GM19239 (cell line): ENCODE measurements around the gene CNOT11.
"Not testable (repeated sequence)": the region's sequence is repeated elsewhere in the genome, so short reads cannot be mapped to it uniquely, and the experiment has no call there.

Experiments
- DNase-seq: peaks from one replicate; pipeline ENCODE4 v3.0.0; 2011; ENCODE audit warnings: low spot score; ENCODE audit not compliant: insufficient read length
- FAIRE-seq: peaks from 2 replicates; lab custom pipeline; 2011; peaks lifted over from hg19 to GRCh38; lab: Jason Lieb, UNC

CNOT11 gene

GRCh38 chr2:101244373-101244772 is 8.3 kb upstream of the CNOT11 start:
- not testable (repeated sequence) for FAIRE-seq

DNA sequence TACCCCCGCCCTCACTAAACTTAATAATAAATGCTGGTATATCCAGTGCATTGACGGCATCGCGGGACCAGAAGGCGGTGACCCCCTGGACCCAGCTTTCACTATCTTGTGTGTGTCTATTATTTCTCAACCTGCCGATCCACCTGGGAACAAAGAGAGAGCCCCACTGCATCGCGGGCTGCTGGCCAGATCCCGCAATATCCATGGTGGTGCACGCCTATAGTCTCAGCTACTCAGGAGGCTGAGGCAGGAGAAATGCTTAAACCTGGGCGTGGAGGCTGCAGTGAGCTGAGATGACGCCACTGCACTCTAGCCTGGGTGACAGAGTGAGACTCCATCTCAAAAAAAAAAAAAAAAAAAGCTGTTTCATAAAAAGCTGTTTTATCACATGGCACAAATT is 7.8 kb upstream of the CNOT11 start:
- not testable (repeated sequence) for FAIRE-seq

More at GRCh38 chr2:101244373-101244772, 8.3 kb upstream of the CNOT11 start:
- not testable (repeated sequence) for DNase-seq

DNA sequence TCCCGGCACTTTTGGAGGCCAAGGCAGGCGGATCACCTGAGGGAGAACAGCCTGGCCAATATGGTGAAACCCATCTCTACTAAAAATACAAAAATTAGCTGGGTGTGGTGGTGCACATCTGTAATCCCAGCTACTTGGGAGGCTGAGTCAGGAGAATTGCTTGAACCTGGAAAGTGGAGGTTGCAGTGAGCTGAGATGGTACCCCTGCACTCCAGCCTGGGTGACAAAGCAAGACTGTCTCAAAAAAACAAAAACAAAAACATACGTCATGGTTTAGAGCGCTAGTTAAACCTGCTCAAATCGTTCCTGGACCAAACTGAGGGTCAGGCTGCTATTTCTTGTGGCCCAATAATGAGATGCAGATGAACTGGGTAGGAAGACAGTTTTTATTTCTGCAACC is 7.2 kb upstream of the CNOT11 start:
- FAIRE-seq, DNase-seq: not testable (repeated sequence)

More for the DNA sequence above, 7.8 kb upstream of the CNOT11 start:
- not testable (repeated sequence) for DNase-seq

DNA sequence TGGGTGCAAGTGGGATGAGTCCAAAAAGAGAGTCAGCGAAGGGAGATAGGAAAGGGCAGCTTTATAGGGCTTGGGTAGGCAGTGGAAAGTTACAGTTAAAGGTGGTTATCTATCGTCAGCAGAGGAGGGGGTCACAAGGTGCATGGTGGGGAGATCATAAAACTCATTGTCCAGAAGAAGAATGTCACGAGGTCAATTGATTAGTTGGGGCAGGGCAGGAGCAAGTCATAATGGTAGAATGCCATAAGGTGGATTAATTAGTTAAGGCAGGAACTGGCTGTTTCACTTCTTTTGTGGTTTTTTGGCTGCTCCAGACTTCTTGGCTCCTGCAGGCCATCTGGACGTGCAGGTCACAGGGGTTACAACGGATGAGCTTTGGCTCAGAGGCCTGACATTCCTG is 3.9 kb upstream of the CNOT11 start:
- not testable (repeated sequence) for DNase-seq, FAIRE-seq

DNA sequence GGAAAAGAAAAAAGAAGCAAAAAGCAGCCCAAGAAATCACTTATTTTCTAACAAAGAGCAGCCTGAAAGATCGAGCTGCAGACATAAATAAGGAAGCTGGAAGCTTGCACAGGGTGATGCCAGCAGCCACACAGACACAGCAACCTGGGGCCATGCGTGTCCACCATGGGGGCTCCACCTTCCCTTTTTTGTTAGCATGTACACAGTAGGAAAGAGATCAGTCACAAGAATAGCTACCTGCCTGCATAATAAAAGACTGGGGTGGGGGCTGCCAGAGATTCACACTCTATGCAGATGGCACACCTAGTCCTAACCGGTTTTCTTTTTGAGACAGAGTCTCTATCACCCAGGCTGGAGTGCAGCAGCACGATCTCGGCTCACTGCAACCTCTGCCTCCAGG is 2.9 kb upstream of the CNOT11 start:
- FAIRE-seq (no peak), DNase-seq (no peak)

- not testable (repeated sequence) for FAIRE-seq, DNase-seq
These were observed 1.4 kb upstream of the CNOT11 start for GRCh38 chr2:101251246-101251781.

DNA sequence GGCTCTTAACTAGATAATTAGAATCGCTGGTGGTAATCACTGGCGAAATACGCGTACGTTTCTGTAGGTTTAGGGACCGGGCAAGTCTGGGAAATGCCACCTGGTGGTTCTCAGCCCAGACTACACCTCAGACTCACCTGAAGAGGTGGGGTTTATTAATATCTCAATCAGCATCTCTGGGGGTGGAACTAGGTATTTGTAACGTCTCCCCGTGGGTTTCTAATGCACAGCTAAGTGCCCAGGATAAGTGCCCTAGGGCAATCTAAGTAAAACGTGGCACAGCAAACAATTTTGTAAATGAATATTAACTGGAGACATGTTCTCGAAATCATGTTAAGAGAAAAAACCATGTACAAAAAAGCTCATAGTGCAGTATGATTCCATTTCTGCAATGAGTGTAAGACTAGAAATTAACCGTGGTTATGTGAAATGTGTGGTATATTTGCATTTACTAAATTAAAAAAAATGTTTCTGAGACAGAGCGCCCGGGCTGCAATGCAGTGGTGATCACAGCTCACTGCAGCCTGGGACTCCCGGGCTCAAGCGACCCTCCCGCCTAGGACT is 760 bp upstream of the CNOT11 start:
- no peak for FAIRE-seq
- DNase-seq, result no peak

GRCh38 chr2:101253013-101253702 is 472 bp downstream of the CNOT11 start:
- FAIRE-seq (no peak), DNase-seq (peak; percentile 41)

DNA sequence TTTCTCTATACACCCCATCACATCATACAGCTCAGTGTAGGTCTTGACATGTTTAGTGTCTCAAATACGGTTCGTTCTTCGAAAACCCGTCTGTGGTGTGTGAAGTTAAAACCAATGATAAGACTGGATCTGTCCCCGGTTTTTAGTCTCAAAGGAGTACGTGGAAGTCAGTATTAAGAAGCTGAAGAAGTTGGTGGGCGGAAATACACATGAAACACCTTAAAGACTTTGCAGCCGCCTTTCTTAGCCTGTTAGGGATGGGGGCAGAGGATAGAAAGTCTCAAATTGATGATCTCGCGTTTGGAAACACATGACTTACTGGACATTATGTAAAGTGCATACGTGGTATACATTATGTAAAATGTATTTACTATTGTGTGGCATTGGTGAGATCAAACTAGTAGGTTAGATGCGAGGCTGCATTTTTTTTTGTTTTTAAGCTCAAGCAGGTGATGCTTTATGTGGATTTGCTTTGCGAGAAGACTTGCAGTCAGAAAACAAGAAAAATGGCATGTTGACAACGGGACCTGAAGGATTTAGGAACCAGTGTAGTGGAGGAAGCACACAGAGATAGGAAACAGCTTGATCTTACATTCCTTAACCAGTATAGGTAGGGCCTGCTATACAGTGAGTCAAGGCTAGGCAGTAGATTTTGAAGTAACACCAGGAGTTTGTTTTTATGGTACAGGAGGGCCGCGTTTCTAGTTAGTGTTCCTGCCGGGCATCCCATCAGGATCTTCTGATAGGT is 1.2 kb downstream of the CNOT11 start:
- no peak for FAIRE-seq
- DNase-seq, result no peak

DNA sequence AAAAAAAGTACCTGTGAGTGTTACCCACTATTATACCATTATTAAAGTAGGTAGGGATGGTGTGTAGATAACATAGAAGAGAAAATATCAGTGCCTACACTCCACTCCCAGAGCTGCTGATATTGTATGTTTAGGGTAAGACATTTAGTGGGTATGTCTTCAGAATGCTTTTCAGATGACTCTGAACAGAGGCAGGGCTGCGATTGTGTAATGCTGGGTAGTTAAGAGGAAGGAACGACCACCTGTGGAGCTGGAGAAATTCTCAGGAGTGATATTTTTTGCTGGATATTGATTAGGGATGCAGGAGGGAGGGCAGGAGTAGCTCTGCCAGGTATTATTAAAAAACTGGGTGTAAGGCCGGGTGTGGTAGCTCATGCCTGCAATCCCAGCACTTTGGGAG is 2.8 kb downstream of the CNOT11 start:
- FAIRE-seq, result no peak

DNA sequence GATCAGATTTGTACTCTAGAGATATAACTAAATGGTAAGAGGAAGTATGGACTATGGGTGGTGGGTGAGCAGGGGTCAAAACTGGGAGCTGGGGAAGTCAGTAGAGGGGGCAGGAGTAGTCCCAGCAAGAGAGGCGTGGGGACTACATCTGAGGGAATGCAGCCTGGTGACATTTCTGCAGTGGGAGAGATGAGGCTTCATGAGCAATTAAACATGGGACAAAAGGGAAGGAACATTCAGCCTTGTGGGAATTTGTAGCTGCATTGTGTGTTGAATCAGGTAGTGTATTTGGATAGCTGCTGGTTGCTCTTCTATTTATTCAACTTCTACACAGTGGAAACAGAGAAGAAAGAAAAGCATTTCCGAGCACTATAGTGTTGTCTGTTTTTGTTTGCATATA is 3.6 kb downstream of the CNOT11 start:
- no peak for FAIRE-seq
- DNase-seq, result no peak

More for the DNA sequence above, 2.8 kb downstream of the CNOT11 start:
- DNase-seq, result no peak

DNA sequence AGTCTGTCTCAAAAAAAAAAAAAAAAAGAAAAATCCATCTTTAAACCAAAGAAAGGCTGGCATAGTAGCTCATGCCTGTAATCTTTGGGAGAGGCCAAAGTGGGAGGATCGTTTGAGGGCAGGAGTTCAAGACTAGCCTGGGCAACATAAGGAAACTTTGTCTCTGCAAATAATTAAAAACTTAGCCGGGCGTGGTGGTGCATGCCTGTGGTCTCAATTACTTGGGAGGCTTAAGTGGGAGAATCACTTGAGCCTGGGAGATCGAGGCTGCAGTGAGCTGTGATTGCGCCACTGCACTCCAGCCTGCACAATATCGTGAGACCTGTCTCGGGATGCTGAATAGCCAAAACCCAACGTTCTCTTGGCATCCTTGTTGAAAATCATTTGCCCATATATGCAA is 6.1 kb downstream of the CNOT11 start:
- no peak for DNase-seq
- FAIRE-seq, result no peak

- no peak for FAIRE-seq
- DNase-seq, result no peak
These were observed 9.5 kb downstream of the CNOT11 start for GRCh38 chr2:101262142-101262541.

DNA sequence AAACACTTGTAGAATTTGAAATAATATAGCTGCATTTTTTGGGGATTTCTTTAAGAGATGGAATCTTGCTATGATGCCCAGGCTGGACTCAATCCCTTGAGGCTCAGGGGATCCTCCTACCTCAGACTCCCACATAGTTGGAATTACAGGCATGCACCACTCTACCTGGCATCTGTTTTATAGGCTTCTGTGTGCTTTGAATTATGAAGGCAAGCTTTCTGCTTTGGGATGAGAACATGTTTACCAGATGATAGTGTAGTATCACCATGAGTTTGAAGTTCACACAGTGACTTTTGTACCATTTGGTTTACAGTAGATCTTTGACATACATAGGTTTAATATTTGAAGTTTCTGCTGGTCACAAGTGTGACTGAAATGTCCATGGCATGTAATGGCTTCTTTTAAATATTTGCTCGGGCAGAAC is 10.7 kb downstream of the CNOT11 start:
- DNase-seq (no peak), FAIRE-seq (no peak)

DNA sequence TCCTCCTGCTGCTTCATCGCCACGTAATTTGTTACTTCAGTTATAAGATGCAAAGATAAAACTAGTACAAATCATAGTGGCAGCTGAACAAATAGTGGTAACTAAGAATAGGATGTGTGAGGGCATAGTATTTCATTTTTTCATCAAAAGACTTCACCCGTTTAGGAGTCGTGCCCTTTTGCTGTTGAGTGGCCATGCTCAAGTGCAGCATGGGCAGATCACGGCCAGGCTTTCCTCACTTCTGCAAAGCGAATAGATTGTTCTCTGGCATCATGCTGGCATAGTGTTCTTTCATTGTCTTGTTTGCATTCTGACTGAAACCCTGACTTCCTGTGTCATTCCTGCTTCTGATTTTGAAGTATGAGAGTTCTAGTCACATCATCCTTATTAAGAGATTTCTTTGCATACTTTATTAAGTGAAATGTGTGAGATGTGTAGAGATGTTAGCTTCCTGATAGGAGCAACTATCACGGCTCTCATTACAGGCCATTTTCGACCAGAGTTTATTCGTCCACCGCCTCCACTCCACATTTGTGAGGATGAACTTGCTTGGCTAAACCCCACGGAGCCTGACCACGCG is 11.8 kb downstream of the CNOT11 start:
- DNase-seq, result no peak
- no peak for FAIRE-seq

- FAIRE-seq, result no peak
These were observed 13.3 kb downstream of the CNOT11 start for GRCh38 chr2:101265893-101266499.

GRCh38 chr2:101267671-101268656 is 15.3 kb downstream of the CNOT11 start:
- FAIRE-seq (peak; percentile 88), DNase-seq (no peak)

More at GRCh38 chr2:101265893-101266499, 13.3 kb downstream of the CNOT11 start:
- no peak for DNase-seq

- DNase-seq, result no peak
- FAIRE-seq, result no peak
These were observed 18.1 kb downstream of the CNOT11 start for GRCh38 chr2:101270700-101271259.
